NCI-H524 treated with DMSO at 0.1 percent for 48 hours (cell line): ENCODE measurements around the gene APOA4.
"Not testable (repeated sequence)": the region's sequence is repeated elsewhere in the genome, so short reads cannot be mapped to it uniquely, and the experiment has no call there.

Source experiments
- DNase-seq: peaks from one replicate; lab custom pipeline; 2025; lab: John Stamatoyannopoulos, UW

The APOA4 gene

DNA sequence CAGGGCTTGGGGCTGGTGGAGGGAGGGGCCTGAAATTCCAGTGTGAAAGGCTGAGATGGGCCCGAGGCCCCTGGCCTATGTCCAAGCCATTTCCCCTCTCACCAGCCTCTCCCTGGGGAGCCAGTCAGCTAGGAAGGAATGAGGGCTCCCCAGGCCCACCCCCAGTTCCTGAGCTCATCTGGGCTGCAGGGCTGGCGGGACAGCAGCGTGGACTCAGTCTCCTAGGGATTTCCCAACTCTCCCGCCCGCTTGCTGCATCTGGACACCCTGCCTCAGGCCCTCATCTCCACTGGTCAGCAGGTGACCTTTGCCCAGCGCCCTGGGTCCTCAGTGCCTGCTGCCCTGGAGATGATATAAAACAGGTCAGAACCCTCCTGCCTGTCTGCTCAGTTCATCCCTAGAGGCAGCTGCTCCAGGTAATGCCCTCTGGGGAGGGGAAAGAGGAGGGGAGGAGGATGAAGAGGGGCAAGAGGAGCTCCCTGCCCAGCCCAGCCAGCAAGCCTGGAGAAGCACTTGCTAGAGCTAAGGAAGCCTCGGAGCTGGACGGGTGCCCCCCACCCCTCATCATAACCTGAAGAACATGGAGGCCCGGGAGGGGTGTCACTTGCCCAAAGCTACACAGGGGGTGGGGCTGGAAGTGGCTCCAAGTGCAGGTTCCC, 6.5 kb upstream of the APOA4 start, which contains the start of gene APOC3:
Gene APOC3, plus strand, starts transcription at position 383 of the 659 bp plus-strand sequence. CDS start 676 bp downstream, outside the sequence.
- DNase-seq = no peak

DNA sequence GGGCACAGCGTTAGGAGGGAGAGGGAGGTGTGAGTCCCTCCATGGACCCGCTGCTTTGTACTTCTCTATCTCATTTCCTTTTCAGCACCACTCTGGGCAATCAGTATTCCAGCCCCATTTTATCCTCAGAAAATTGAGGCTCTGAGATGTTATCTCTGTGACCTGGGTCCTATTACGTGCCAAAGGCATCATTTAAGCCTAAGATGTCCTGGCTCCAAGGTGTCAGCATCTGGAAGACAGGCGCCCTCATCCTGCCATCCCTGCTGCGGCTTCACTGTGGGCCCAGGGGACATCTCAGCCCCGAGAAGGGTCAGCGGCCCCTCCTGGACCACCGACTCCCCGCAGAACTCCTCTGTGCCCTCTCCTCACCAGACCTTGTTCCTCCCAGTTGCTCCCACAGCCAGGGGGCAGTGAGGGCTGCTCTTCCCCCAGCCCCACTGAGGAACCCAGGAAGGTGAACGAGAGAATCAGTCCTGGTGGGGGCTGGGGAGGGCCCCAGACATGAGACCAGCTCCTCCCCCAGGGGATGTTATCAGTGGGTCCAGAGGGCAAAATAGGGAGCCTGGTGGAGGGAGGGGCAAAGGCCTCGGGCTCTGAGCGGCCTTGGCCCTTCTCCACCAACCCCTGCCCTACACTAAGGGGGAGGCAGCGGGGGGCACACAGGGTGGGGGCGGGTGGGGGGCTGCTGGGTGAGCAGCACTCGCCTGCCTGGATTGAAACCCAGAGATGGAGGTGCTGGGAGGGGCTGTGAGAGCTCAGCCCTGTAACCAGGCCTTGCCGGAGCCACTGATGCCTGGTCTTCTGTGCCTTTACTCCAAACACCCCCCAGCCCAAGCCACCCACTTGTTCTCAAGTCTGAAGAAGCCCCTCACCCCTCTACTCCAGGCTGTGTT, 5.8 kb upstream of the APOA4 start:
- no peak for DNase-seq

DNA sequence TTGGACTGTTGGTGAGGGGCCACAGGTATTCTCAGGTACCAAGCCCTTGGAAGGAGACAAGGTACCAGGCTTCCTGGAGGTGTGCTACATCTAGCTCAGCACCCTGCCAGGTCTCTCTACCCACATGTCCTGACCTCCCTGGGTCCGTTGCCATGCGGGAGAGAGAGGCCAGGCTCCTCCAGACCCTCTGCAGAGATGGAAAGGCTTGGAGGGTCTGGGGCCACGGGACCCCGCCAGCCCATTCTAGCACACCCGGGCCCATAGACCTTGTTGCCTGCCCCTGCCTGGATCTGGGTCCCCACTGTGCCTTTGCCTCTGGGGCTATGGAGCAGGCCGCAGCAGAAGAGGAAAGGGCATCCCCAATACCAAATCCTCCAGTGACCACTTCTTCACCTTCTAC, 4.4 kb upstream of the APOA4 start:
- DNase-seq = no peak

DNA sequence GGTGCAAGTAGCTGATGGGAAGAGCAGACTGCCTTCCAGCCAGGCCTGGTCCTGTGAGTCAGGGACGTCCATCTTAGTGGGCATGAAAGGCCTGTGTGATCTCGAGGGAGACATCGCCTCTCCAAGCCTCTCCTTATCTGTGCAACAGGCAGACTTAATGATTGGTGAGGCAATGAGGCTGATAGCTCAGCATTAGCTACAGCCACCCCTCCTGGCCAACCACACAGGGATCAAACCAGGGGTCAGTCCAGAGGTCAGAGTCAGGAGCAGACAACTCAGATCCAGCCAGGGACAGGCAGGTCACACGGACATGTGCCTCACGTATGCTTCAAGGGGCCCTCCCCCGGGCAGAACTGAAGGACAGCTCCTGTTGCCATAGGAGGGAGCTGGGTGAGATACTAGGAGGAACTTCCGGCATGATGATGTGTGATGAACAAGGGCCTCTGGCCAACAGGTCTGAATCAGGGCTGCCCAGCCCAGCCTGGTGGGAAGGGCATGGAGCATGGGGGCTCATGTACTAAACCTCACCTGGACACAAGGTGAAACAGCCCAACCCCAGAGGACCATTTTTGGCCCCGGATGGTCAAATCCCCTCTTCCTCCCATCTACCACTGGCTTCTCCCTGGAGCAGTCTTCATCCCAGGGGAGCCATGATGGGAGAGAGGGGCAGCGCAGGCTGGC, 3.8 kb upstream of the APOA4 start:
- DNase-seq = no peak

DNA sequence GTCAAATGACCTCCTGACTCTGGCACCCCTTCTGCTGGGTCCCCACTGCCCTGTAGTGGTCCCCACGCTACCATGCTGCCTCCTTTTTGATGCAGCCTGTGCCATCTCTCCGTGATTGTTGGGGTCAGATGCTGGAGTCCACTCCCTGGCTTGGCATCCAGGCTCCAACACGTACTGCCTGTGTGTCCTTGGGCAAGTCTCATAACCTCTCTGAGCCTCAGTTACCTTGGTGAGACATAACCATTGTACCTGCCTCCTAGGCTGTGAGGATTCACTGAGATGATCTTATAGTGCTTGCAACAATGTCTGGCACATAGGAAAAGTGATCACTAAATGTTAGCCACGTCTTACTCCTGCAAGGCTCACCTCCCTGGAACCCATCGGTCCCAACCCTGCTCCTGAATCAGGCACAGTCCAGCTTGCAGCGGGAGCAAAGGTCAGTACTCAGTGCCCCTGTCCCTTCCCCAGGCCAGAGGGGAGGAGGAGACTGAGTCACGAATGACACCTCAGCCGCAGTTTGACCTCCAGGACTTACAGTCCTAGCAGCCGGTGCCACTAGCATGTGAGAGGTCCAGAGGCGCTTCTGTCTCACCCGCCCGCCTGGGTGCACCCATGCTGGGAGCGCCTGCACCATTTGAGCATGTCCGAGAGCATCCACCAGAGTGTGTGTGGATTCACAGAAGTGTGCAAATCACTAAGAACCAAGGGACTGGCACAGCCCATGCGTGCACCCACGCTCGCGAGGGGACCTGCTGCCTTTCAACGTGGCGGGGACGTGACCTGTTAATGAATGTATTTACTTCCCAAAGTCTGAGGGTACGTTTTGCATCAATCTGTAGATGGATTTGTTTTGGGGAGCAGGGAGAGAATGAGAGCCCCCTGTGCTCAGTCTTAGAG, 3.0 kb upstream of the APOA4 start:
- no peak for DNase-seq

DNA sequence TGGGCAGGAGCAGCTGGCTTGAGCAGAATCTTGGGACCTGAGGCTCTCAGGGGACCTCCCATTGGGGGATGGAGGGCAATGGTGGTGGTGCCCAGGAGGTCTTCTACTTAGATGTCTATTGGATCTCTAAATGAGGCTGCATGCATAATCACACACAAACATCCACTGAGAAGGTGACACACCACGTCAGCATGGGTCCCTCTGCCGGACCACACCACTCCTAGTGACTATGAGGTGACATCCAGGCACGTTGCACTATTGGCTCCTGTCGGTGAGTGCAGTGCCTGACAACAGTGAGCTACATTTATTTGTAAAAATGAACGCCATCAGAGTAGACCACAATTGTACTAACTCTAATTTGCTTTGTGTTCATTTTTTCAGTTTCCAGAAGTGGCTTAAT, 2.3 kb upstream of the APOA4 start:
- DNase-seq = no peak

DNA sequence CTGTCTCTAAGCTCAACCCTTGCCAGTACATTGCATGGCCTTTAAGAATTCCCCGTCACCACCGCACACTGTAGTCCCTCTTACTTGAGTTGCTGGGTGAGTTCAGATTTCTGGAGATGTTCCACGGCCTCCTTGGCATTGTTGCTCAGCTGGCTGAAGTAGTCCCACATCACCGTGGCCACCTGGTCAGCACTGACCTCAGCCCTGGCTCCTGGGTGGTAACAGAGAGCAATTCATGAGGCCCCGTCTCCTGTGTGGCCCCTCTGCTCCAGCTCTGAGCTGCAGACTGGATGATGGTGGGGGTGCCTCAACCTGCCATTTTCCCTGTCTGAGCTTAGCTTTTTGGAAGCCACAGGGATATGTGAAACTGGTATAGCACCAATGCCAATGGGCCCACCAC, 529 bp downstream of the APOA4 start:
- no peak for DNase-seq

DNA sequence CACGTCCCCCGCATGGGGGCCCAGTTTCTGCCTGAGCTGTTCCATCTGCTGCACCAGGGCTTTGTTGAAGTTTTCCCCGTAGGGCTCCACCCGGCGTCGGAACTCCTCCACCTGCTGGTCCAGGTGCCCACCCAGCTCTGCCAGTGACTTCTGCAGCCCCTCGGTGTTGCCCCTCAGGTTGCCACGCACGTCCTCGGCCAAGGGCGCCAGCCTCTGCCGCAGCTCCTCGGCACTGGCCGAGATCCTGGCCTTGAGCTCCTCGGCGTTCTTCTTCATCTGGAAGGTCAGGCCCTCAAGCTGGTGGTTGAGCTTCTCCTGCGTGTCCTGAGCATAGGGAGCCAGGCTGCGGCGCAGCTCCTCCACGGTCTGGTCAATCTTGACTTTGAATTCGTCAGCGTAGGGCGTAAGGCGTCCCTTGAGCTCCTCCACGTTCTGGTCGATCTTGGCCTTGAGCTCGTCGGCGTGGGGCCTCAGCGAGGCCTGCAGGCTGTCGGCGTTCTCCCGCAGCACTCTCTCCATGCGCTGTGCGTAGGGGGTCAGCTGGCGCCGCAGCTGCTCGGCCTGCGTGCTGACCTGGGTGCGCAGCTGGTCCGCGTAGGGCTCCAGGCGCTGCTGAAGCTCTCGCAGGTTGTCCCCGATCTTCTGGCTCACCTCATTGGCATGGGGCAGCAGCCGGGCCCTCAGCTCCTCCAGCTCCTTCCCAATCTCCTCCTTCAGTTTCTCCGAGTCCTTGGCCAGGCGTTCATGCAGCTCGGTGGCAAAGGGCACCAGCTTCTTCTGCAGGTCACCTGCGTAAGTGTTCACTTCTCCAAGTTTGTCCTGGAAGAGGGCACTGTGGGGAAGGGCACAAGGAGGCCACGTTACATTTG, 1.8 kb downstream of the APOA4 start:
- DNase-seq = no peak

DNA sequence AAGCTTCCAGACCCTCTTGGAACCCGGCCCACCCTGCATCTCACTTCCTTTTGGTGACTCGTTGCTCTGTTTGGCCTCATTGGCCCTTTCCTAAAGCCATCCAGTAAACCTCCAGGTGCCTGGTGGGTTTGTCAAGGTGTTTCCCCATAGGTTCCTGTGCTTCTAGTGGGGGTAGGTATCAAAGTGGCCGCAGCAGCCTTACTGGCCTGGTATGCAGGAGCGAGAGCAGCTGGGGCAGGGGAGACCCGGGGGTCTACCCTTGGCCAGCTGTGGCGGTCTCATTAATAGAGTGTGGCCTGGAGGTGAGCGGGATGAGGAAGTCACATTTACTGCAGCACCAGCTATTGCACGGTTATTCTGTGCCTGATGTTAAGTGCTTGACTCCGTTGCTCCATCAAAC, 4.1 kb downstream of the APOA4 start:
- DNase-seq = no peak

DNA sequence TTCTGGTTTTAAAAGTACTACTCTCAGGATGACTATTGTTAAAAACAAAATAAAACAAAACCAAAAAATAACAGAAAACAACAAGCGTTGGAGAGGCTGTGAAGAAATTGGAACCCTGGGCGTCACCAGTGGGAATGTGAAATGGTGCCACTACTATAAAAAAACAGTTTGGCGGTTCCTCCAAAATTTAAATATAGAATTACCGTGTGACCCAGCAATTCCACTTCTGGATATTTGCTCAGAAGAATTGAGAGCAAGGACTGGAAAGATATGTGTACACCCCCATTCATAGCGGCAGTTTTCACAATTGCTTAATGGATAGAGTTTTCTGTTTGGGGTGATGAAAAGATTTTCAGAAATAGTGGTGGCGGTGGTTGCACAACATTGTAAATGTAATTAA, 8.6 kb downstream of the APOA4 start:
- no peak for DNase-seq

DNA sequence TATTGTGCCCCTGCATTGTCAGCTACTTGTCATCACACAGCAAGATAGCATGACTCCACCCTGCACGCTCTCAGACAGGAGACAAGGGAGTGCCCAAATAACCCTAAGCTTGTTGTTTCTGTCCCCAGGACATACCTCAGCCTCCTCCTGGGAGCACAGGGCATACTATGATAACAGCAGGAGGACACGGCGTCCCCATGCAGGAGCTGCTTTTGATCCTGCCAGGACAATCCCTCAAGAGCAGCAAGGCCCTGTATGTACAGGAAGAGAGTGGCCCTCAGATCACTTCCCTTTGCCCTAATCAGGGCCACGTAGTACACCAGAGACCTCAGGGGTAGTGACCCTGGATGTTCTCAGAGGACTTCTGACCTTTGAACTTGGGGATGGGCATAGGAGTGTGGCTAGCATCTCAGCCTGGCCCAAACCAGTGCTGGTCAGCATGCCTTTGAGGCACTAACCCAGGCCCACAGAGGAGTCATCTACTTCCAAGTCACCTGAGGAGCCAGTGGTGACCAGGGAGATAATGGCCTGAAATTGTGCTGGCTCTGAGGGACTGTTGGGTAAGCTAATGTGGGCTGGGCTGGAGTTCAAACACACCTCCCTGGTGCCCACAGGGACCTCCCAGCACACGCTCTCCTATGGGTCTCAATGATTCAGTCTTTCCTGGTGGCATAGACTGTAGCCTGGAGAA, 9.2 kb downstream of the APOA4 start:
- no peak for DNase-seq

DNA sequence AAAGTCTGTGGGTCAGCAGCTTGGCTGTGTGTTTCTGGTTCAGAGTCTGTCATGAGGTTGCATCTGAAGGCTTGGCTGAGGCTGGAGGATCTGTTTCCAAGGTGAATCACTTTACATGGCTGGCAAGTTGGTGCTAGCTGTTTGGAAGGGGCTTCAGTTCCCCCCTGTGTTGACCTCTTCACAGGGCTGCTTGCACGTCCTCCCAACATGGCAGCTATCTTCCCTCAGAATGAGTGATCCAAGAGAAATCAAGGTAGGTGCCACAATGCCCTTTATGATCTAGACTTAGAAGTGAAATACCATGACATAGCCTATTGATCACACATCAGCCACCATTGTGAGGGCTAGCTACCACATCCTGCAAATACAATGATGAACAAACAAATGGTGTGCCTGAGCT, 9.9 kb downstream of the APOA4 start:
- DNase-seq = no peak

DNA sequence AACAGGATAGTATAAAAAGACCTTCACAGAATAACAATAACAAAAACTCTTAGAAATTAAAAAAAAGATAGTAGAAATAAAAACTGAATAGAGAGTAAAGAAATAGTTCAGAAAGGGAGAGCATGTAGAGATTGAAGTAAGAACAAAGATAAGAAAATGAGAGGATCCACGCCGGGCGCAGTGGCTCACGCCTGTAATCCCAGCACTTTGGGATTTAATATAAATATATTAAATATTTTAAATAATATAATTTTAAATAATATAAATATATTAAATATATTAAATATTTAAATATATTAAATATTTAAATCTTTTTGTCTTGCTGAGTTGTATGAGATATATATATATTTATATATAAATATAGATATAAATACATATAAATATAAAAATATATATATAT, 11.0 kb downstream of the APOA4 start:
- DNase-seq = no peak

DNA sequence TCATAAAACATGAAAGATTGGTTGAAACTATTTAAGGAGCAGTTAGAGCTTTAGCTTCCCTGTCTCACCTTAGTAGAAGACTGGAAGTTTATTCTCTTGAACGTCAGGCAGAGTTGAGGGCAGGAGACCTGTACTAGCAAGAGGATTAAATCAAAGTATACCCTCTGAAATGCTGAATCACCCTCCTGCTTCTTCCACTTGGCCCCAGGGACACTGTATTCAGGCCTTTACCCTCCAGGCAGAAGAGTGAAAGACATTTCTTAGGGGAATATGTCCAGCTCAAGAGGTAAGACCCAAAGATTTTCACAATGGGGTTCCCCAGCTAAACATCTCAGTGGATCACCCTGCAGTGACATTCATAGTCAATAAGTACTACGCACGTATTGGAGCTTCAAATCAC, 11.9 kb downstream of the APOA4 start:
- no peak for DNase-seq

DNA sequence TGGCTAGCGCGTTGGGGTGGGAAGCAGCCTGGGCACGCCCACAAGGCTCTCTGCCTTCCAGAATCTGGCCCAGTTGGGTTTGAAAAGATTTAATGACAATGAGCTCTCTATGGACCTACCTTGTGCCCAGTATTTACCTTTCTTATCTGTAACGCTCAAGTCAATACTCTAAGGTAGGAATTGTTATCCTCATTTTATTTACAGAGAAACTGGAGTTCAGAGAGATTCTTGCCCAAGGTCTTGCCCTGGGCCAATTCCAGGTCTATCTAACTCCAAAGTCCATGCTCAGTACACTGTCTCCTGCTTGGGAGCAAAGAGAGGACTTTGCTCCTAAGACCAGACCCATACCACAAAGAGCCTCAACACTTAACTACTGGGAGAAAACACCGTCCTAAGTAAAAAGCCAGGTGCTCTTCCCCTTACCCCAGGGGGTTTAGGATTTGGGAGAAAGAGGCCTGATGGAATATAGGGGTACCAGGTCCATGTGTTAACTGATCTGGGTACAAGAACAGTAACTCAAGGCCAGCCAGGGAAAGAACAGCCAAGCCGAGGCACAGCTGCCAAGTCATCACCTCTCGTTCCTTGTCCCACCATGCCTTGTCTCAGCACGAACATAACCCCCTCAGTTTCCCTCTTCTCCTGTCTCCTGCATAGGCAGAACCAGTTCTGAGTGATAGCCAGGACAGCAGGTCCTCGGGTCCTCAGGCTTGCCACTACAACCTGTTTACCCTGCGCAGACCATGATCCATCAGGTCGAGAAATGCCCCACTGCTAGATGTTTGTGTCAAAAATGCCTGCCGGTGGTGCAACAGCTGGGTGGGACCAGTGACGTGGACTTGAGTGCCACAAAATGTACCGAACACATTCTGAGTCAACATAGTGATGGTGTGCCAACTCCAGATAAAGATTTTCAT, 14.6 kb downstream of the APOA4 start:
- DNase-seq = no peak

DNA sequence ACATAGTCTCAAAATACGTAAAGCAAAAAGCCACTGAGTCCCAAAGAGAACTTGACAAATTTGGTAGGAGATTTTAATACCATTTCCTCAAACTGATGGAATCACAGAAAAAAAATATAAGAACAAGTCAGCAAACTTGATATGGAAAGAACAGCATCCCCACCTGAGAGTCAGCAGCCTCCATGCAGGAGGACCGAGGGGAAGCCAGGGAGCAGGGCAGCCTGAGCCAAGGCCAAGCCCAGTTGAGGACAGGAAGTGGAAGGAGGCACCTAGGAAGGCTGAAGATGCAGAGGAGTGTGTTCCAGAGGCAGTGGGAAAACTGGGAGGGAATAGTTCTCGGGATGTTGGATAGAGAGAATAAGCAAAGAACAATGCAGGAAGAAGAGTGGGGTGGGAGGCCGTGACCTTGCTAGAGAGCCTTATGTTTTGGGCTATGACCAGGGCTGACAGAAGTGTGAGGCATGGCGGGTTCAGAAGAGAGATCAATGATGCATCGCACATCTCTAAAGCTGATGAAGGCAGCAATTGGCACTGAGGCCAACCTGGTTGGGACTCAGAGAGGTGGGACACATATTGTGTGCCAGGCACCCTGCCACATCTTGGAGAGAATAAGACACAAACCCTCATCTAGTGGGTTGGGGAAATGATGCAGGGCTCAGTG, 15.4 kb downstream of the APOA4 start:
- no peak for DNase-seq

DNA sequence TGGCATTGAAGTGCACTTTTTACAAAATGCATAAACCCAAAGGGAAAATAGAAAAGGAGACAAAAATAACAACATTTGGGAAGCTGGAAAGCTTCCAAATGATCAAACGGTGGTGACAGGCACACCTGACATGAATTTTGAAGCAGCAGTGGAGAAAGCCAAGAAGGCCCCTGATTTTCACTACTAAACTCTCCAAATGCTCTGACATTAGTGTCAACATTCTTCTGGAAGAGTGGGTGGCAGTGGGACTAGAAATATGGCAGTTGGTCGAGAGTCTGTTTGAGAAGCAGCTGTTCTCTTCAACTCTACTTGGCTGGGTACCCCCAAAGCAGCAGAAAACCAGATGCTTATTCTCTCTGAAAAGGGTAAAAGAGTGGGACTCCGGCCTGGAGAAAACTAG, 19.1 kb downstream of the APOA4 start:
- DNase-seq = no peak

DNA sequence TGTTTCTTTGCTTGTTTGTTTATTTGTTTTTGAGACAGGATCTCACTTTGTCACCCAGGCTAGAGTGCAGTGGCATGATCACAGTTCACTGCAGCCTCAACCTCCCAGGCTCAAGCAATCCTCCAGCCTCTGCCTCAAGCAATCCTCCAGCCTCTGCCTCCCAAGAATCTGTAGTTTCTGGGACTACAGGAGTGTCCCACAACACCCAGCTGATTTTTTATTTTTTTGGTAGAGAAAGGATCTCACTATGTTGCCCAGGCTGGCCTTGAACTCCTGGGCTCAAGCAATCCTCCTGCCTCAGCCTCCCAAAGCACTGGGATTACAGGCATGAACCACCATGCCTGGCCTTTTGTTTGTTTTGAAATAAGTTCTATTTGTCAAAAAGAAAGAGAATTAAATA, 21.4 kb downstream of the APOA4 start:
- not testable (repeated sequence) for DNase-seq

DNA sequence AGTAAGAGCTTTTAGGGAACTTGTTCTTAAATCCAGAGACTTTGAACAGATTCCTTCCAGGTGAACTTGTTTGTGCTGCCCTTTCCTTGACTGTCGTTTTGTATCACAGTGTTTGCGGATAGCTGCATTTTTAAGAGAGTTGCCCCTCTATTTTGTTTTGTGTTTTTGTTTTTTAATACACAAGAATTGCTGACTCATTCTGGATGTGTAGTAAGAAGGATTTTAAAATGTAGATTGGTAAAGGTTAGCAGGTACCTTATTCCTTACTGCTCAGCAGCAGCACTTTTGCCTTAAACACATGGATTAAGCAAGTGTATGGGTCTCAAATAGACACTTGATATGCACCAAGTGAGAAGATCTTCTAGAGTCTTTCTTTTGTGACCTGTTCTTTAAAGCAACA, 22.5 kb downstream of the APOA4 start:
- no peak for DNase-seq
